HTERT RPE-1 (cell line): Measurements from ENCODE around the gene RAP1B.

Source experiments
- in situ Hi-C: fragments of 300-500 bp; cut with MboI; formaldehyde crosslinking; loops from 4 replicates; pipeline ENCODE4 v1.14.3; 2020; ENCODE audit warnings: low sequenced_read_pairs

The RAP1B gene

DNA sequence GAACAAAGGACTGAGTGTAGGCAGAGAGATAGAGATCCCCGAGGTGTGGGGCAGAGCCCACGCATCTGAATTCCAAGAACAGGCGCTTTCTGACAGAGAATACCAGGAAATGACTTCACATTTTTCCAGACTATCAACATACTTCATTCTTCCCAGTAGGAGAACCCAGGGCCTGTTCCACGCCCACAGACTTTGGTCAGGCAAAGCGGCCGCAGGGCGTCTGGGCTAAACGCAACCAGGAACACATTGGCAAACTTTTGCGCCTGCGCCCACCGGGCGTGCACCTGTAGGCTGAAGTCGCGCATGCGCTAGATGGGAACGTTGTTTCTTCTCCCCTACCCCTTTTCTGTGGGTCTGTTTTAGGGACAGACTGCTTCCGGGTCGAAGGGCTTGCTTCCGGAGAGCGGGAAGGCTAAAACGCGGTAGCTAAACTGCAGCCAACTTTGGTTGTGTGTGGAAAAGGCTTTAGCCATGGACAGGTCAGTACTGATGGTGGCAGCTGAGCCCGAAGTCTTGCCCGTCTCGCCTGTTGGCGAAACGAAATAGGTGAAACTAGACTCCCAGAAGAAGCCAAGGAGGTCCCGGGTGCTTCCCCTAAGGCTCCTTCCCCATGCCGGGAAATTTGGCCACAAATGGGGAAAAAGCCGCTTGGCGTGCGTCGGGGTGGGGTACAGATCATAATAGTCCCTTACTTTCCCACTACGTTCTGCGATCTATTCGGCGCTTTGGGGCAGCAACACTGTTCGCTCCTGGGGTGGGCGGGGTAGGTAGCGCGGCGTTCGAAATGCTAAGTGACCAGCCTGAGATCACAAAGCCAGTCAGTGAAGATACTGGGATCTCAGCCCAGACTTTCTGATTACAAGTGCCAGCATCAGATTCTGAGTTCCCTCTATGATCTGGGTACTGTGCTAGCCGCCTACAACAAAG, 76.2 kb downstream of the RAP1B start, which contains the start of gene NUP107:
Gene NUP107 (plus strand): TSS at position 384 of the 927 bp plus-strand sequence. CDS start 88 bp downstream, at position 472.
- in situ Hi-C loops: no loop called here

DNA sequence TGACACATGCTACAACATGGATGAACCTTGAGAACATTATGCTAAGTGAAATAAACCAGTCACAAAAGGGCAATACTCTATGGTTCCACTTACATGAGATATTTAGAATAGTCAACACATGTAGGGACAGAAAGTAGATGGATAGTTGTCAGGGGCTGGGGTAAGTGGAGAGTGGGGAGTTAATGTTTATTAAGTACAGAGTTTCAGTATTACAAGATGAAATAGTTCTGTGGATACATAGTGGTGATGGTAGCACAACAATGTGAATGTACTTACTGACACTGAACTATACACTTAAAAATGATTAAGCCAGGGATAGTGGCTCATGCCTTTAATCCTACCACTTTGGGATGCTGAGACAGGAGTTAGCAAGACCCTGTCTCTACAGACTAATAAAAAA, 84.8 kb downstream of the RAP1B start:
- in situ Hi-C loops: no loop called here

DNA sequence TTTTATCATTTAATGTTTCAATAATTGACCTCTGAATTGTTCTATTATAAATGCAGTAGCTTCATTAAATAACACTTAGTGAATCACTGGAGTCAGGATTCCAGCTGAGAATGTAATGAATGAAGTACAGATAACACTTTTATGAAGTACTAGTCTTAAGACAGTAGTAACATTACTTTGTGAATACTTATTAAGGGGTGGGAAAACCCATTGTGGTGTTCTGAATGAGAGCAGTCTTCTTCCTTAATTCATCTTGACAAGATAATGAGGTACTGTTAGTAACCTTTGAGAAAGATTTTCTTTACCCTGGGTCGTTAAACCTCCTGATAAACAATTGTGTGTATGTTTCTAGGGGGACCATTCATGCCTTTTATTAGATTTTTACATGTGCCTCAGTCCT, 88.8 kb downstream of the RAP1B start:
- in situ Hi-C loops: no loop called here
